GM20000 (cell line): ENCODE data around the gene INTS3.
A peak's percentile ranks its signal among the peaks of the same experiment; 100 is the strongest.

Source experiments
- DNase-seq: peaks from one replicate; pipeline ENCODE4 v3.0.0; 2012; ENCODE audit warnings: low spot score
- TF ChIP-seq, protein P1 (sequence below): IDR thresholded peaks from 2 replicates; pipeline ENCODE4 v1.5.1; 2012; ENCODE audit warnings: mild to moderate bottlenecking, control low read depth; ENCODE audit errors: extremely low read depth, missing control alignments

Gene INTS3, protein sequence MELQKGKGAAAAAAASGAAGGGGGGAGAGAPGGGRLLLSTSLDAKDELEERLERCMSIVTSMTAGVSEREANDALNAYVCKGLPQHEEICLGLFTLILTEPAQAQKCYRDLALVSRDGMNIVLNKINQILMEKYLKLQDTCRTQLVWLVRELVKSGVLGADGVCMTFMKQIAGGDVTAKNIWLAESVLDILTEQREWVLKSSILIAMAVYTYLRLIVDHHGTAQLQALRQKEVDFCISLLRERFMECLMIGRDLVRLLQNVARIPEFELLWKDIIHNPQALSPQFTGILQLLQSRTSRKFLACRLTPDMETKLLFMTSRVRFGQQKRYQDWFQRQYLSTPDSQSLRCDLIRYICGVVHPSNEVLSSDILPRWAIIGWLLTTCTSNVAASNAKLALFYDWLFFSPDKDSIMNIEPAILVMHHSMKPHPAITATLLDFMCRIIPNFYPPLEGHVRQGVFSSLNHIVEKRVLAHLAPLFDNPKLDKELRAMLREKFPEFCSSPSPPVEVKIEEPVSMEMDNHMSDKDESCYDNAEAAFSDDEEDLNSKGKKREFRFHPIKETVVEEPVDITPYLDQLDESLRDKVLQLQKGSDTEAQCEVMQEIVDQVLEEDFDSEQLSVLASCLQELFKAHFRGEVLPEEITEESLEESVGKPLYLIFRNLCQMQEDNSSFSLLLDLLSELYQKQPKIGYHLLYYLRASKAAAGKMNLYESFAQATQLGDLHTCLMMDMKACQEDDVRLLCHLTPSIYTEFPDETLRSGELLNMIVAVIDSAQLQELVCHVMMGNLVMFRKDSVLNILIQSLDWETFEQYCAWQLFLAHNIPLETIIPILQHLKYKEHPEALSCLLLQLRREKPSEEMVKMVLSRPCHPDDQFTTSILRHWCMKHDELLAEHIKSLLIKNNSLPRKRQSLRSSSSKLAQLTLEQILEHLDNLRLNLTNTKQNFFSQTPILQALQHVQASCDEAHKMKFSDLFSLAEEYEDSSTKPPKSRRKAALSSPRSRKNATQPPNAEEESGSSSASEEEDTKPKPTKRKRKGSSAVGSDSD

DNA sequence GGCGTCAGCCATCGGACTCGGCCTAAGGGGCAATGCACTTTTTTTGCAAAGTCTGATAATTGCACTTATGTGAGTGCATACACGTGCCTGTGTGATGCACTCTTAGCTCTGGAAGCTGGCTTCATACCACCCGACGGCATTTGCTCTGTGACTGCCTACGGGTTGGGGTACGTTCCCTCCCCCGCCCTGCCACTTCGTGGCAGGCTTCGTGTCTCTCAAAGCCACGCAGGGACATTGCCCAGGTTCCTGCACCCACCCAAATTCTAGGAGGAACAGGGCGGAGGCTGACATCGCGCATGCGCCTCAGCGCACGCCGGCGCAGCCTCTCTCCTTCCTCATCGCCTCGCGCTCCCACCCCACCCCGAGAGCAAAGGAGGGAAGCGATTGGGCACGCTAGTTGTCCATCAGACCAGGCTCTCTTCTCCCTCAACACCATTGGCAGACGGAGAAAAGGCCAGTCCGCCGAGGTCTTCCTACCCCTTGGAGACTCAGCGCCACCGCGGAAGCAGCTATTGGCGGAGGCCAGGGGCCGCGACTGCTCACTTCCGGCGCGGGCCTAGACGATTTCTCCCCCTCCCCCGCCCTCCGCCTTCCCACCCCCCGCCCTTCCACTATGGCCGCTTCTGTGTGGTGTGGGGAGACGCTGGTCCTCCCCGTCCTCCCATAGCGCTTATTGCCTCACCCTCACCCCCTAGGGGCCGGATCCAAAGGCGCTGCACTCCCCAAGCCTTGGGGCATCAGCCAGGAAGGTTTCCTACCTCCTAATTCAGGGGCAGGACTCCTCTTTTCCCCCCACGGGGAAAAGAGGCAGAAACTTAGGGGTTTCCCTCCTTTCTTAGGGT is at the start of gene INTS3:
TSS of gene INTS3 (plus strand) at position 588 of the 842 bp plus-strand sequence. CDS start 585 bp downstream, outside the sequence.
- DNase-seq, result peak; percentile 95
- TF ChIP-seq, protein P1, sequence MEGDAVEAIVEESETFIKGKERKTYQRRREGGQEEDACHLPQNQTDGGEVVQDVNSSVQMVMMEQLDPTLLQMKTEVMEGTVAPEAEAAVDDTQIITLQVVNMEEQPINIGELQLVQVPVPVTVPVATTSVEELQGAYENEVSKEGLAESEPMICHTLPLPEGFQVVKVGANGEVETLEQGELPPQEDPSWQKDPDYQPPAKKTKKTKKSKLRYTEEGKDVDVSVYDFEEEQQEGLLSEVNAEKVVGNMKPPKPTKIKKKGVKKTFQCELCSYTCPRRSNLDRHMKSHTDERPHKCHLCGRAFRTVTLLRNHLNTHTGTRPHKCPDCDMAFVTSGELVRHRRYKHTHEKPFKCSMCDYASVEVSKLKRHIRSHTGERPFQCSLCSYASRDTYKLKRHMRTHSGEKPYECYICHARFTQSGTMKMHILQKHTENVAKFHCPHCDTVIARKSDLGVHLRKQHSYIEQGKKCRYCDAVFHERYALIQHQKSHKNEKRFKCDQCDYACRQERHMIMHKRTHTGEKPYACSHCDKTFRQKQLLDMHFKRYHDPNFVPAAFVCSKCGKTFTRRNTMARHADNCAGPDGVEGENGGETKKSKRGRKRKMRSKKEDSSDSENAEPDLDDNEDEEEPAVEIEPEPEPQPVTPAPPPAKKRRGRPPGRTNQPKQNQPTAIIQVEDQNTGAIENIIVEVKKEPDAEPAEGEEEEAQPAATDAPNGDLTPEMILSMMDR, result no peak

DNA sequence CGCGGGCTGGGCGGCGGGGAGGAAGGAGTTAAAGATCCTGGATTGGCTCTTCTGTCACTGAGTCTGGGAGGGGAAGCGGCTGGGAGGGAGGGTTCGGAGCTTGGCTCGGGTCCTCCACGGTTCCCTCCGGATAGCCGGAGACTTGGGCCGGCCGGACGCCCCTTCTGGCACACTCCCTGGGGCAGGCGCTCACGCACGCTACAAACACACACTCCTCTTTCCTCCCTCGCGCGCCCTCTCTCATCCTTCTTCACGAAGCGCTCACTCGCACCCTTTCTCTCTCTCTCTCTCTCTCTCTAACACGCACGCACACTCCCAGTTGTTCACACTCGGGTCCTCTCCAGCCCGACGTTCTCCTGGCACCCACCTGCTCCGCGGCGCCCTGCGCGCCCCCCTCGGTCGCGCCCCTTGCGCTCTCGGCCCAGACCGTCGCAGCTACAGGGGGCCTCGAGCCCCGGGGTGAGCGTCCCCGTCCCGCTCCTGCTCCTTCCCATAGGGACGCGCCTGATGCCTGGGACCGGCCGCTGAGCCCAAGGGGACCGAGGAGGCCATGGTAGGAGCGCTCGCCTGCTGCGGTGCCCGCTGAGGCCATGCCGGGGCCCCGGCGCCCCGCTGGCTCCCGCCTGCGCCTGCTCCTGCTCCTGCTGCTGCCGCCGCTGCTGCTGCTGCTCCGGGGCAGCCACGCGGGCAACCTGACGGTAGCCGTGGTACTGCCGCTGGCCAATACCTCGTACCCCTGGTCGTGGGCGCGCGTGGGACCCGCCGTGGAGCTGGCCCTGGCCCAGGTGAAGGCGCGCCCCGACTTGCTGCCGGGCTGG is 49.1 kb upstream of the INTS3 start, which contains the start of gene NPR1:
TSS of gene NPR1 (plus strand) at position 170 of the 818 bp plus-strand sequence. CDS start at position 591, 421 bp downstream.
- TF ChIP-seq, protein P1, result no peak
- DNase-seq, result peak; percentile 62

DNA sequence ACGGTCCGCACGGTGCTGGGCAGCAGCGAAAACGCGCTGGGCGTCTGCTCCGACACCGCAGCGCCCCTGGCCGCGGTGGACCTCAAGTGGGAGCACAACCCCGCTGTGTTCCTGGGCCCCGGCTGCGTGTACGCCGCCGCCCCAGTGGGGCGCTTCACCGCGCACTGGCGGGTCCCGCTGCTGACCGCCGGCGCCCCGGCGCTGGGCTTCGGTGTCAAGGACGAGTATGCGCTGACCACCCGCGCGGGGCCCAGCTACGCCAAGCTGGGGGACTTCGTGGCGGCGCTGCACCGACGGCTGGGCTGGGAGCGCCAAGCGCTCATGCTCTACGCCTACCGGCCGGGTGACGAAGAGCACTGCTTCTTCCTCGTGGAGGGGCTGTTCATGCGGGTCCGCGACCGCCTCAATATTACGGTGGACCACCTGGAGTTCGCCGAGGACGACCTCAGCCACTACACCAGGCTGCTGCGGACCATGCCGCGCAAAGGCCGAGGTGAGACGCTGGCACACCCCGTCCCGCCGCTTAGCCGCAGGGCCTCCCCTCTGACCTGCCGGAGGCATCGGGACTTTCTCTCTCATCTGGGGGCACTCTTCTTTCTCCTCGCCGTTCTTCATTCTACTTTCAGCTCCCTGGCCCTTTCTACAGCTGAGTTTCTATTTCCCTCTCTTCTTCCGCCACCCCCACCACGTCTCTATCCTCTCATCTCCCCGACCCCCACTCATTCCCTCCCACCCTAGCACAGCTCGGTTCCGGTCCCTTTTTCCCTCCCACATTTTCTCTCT is 48.3 kb upstream of the INTS3 start:
- TF ChIP-seq, protein P1, result no peak
- peak; percentile 54 for DNase-seq

DNA sequence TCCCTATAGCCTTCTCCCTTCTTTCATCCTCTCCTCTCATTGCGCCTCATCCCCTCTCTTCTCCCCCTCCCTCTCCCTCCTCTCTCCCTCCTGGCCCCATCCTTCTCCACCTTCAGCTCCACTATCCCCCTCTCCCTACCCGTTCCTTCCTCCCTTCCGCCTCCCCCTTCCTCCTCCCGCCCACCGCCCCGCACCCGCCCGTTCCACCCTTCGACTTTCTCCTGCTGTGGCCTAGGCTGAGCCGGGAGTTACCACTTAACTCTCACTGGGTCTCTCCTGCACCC is 47.8 kb upstream of the INTS3 start:
- TF ChIP-seq, protein P1, result no peak
- no peak for DNase-seq

DNA sequence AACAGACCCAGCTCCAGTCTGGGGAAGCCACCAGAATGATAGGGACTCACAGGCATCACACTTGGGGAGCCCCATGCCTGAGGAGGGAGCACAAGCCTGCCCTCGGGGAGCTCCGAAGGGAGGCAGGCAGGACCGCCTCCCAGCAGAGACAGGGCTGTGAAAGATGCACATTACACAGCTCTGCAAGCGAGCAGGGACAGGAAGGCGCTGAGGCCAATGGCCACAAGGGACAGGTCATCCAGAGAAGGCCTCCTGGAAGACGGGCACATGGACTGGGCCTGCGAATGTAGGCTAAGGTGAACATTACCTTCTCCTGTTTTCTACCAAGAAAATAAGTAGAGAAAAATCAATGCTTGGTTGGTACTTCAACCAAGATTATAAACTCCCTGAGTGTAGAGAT is 45.1 kb upstream of the INTS3 start:
- TF ChIP-seq, protein P1, result no peak
- no peak for DNase-seq

DNA sequence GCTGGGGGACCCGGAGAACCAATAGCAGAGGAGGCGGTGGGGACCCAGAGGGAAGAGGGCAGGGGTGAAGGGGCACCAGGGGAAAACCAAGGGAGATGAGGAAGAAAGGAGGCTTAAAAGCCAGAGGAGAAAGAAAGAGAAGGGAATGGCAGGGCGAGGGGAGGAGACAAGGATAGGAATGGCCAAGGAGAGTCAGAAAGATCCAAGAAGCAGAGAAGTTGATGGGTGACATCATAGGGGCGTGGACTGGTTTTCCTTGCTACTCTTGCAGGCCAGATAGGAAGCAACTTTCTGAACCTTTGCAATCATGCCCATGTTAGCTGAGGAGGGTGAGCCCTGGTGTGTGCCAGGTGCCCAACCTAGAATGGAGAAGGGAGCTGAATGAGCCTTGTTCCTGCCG is 44.0 kb upstream of the INTS3 start:
- no peak for DNase-seq
- TF ChIP-seq, protein P1, result no peak
